Left ventricle myocardium inferior (tissue), 1 donor: ENCODE data around the gene UBAC1. TPM values are rescaled to one million over a fixed set of nuclear protein-coding genes. Genes with fewer than 3 reads are reported as not detected.
"Not testable (repeated sequence)": the region's sequence is repeated elsewhere in the genome, so short reads cannot be mapped to it uniquely, and the experiment has no call there.

Experiments
- DNase-seq: peaks from one replicate; pipeline ENCODE4 v3.0.0-alpha.2; 2020
- H3K27ac ChIP-seq: fragments of 200-600 bp; replicated peaks from 2 replicates; pipeline ENCODE4 v1.8.0; 2021
- H3K27me3 ChIP-seq: fragments of 200-600 bp; 2 replicates; pipeline ENCODE4 v1.8.0; 2021; ENCODE audit warnings: low read depth
- H3K36me3 ChIP-seq: fragments of 200-600 bp; 2 replicates; pipeline ENCODE4 v1.8.0; 2021
- H3K4me1 ChIP-seq: fragments of 200-600 bp; 2 replicates; pipeline ENCODE4 v1.8.0; 2021
- H3K4me3 ChIP-seq: fragments of 200-600 bp; 2 replicates; pipeline ENCODE4 v1.8.0; 2021; ENCODE audit warnings: mild to moderate bottlenecking, moderate library complexity
- H3K9me3 ChIP-seq: fragments of 200-600 bp; replicated peaks from 2 replicates; pipeline ENCODE4 v1.8.0; 2021
- CTCF ChIP-seq: fragments of 200-600 bp; IDR thresholded peaks from 2 replicates; pipeline ENCODE4 v1.8.0; 2021; ENCODE audit warnings: antibody characterized with exemption, mild to moderate bottlenecking, borderline replicate concordance
- intact Hi-C: fragments of 100-400 bp; cut with micrococcal nuclease; formaldehyde crosslinking; loops from one replicate; pipeline ENCODE4 v1.11.0; 2022
- total RNA-seq: library from RNA; stranded (reverse); fragmentation: NEBNext Ultra II Directional; extraction: Animal tissue kit (Norgen Biotek cat#: 25700); gene quantifications from one replicate; pipeline ENCODE4 v1.2.1, GENCODE V29; 2021
- donor health status: DM: no; HTN: yes; CAD: no; lungs with severe emphysema.

The UBAC1 gene
- total RNA-seq, 1 donor from 2014 or later = 108 TPM

GRCh38 chr9:135895202-135895848, 65.8 kb downstream of the UBAC1 start:
- intact Hi-C loops = no loop called here
- Histone ChIP-seq H3K27me3 (no peaks in the 10 kb centered on the region), H3K36me3 (no peaks in the 10 kb centered on the region), H3K4me3 (no peak overlapping the region), H3K27ac (no peak overlapping the region), H3K4me1 (peaks cover 33% of the 10 kb centered on the region), H3K9me3 (peaks cover 6% of the 10 kb centered on the region)
- TF ChIP-seq CTCF = no peak
- no peak for DNase-seq

GRCh38 chr9:135893104-135893503, 68.1 kb downstream of the UBAC1 start:
- no peak for TF ChIP-seq CTCF
- Histone ChIP-seq H3K4me1 (peaks cover 55% of the 10 kb centered on the region), H3K4me3 (no peak overlapping the region), H3K27me3 (no peaks in the 10 kb centered on the region), H3K27ac (no peak overlapping the region), H3K36me3 (no peaks in the 10 kb centered on the region), H3K9me3 (peaks cover 6% of the 10 kb centered on the region)
- intact Hi-C loops = no loop called here
- DNase-seq = no peak

- H3K27me3 ChIP-seq, intact Hi-C loops, H3K27ac ChIP-seq, H3K4me3 ChIP-seq, DNase-seq, H3K36me3 ChIP-seq, H3K9me3 ChIP-seq: not testable (repeated sequence)
- peaks cover 63% of the 10 kb centered on the region for H3K4me1 ChIP-seq
These were observed 68.8 kb downstream of the UBAC1 start for GRCh38 chr9:135892327-135892726.

GRCh38 chr9:135891027-135891631, 70.0 kb downstream of the UBAC1 start:
- Histone ChIP-seq H3K4me3 (no peak overlapping the region), H3K9me3 (peaks cover 6% of the 10 kb centered on the region), H3K4me1 (peaks cover 75% of the 10 kb centered on the region), H3K36me3 (no peaks in the 10 kb centered on the region), H3K27ac (peak overlapping the region; percentile 32), H3K27me3 (no peaks in the 10 kb centered on the region)
- intact Hi-C loops = no loop called here
- no peak for DNase-seq
- TF ChIP-seq CTCF = no peak

GRCh38 chr9:135890190-135891026, 70.8 kb downstream of the UBAC1 start:
- no peak for TF ChIP-seq CTCF
- Histone ChIP-seq H3K4me1 (peaks cover 82% of the 10 kb centered on the region), H3K9me3 (peaks cover 3% of the 10 kb centered on the region), H3K36me3 (no peaks in the 10 kb centered on the region), H3K4me3 (no peak overlapping the region), H3K27ac (peak overlapping the region; percentile 32), H3K27me3 (no peaks in the 10 kb centered on the region)
- DNase-seq = no peak
- intact Hi-C loops = no loop called here
